ENCODE measurements around the gene STIM2.
"Not testable (repeated sequence)": the region's sequence is repeated elsewhere in the genome, so short reads cannot be mapped to it uniquely, and the experiment has no call there.

Gene STIM2

GRCh38 chr4:26860157-26860921 is at the start of gene STIM2:
STIM2 (plus strand) TSS chr4:26860841.
- Histone ChIP-seq H3K9ac (ENCODE audit: low read length) (peak within 1 kb of the TSS; percentile 60), H3K36me3 (ENCODE audit: insufficient read depth, low read length) (no peaks in the 10 kb centered on the region), H3K9me3 (ENCODE audit: low read length) (no peaks in the 10 kb centered on the region)

GRCh38 chr4:26811571-26811970 is 49.1 kb upstream of the STIM2 start:
- not testable (repeated sequence) for H3K9me3 ChIP-seq (ENCODE audit: low read length); H3K27me3 ChIP-seq (ENCODE audit: control insufficient read depth in 1 of 2, insufficient read depth in 2 of 2, low read length in 2 of 2); H3K4me1 ChIP-seq (ENCODE audit: insufficient read depth, low read length); H3K4me3 ChIP-seq (ENCODE audit: low read depth in 1 of 2, low read length in 2 of 2); H3K27ac ChIP-seq (ENCODE audit: low read depth, low read length); H3K36me3 ChIP-seq (ENCODE audit: insufficient read depth, low read length); H3K9ac ChIP-seq (ENCODE audit: low read length)

More at GRCh38 chr4:26860157-26860921, at the start of gene STIM2:
- H3K27ac ChIP-seq (ENCODE audit: low read depth, low read length), result peak within 1 kb of the TSS; percentile 85
- H3K27me3 ChIP-seq (ENCODE audit: control insufficient read depth in 1 of 2, insufficient read depth in 2 of 2, low read length in 2 of 2), result no peaks in the 10 kb centered on the region
- peaks cover 34% of the 10 kb centered on the region for H3K4me1 ChIP-seq (ENCODE audit: insufficient read depth, low read length)
- H3K4me3 ChIP-seq (ENCODE audit: low read depth in 1 of 2, low read length in 2 of 2), result peak within 1 kb of the TSS; percentile 88 to 91

GRCh38 chr4:26812049-26812714 is 48.5 kb upstream of the STIM2 start:
- no peaks in the 10 kb centered on the region for H3K9me3 ChIP-seq (ENCODE audit: low read length)
- H3K27me3 ChIP-seq (ENCODE audit: control insufficient read depth in 1 of 2, insufficient read depth in 2 of 2, low read length in 2 of 2), result no peaks in the 10 kb centered on the region
- H3K9ac ChIP-seq (ENCODE audit: low read length), result no peak overlapping the region
- H3K4me1 ChIP-seq (ENCODE audit: insufficient read depth, low read length), result no peaks in the 10 kb centered on the region
- H3K36me3 ChIP-seq (ENCODE audit: insufficient read depth, low read length), result no peaks in the 10 kb centered on the region
- H3K27ac ChIP-seq (ENCODE audit: low read depth, low read length), result no peak overlapping the region
- no peak overlapping the region for H3K4me3 ChIP-seq (ENCODE audit: low read depth in 1 of 2, low read length in 2 of 2)

GRCh38 chr4:26813698-26814097 is 46.9 kb upstream of the STIM2 start:
- Histone ChIP-seq H3K4me3 (ENCODE audit: low read depth in 1 of 2, low read length in 2 of 2) (no peak overlapping the region), H3K9me3 (ENCODE audit: low read length) (no peaks in the 10 kb centered on the region), H3K27me3 (ENCODE audit: control insufficient read depth in 1 of 2, insufficient read depth in 2 of 2, low read length in 2 of 2) (no peaks in the 10 kb centered on the region), H3K36me3 (ENCODE audit: insufficient read depth, low read length) (no peaks in the 10 kb centered on the region), H3K9ac (ENCODE audit: low read length) (no peak overlapping the region), H3K27ac (ENCODE audit: low read depth, low read length) (no peak overlapping the region), H3K4me1 (ENCODE audit: insufficient read depth, low read length) (no peaks in the 10 kb centered on the region)

GRCh38 chr4:26815199-26815598 is 45.4 kb upstream of the STIM2 start:
- Histone ChIP-seq H3K36me3 (ENCODE audit: insufficient read depth, low read length) (no peaks in the 10 kb centered on the region), H3K9me3 (ENCODE audit: low read length) (no peaks in the 10 kb centered on the region), H3K27me3 (ENCODE audit: control insufficient read depth in 1 of 2, insufficient read depth in 2 of 2, low read length in 2 of 2) (no peaks in the 10 kb centered on the region), H3K9ac (ENCODE audit: low read length) (no peak overlapping the region), H3K27ac (ENCODE audit: low read depth, low read length) (no peak overlapping the region), H3K4me1 (ENCODE audit: insufficient read depth, low read length) (no peaks in the 10 kb centered on the region), H3K4me3 (ENCODE audit: low read depth in 1 of 2, low read length in 2 of 2) (no peak overlapping the region)

GRCh38 chr4:26815706-26816105 is 44.9 kb upstream of the STIM2 start:
- Histone ChIP-seq H3K27me3 (ENCODE audit: control insufficient read depth in 1 of 2, insufficient read depth in 2 of 2, low read length in 2 of 2) (no peaks in the 10 kb centered on the region), H3K4me1 (ENCODE audit: insufficient read depth, low read length) (no peaks in the 10 kb centered on the region), H3K9ac (ENCODE audit: low read length) (no peak overlapping the region), H3K4me3 (ENCODE audit: low read depth in 1 of 2, low read length in 2 of 2) (no peak overlapping the region), H3K27ac (ENCODE audit: low read depth, low read length) (no peak overlapping the region), H3K9me3 (ENCODE audit: low read length) (no peaks in the 10 kb centered on the region), H3K36me3 (ENCODE audit: insufficient read depth, low read length) (no peaks in the 10 kb centered on the region)

- H3K27me3 ChIP-seq (ENCODE audit: control insufficient read depth in 1 of 2, insufficient read depth in 2 of 2, low read length in 2 of 2), result no peaks in the 10 kb centered on the region
- H3K9ac ChIP-seq (ENCODE audit: low read length), result no peak overlapping the region
- no peaks in the 10 kb centered on the region for H3K36me3 ChIP-seq (ENCODE audit: insufficient read depth, low read length)
- no peak overlapping the region for H3K27ac ChIP-seq (ENCODE audit: low read depth, low read length)
- H3K9me3 ChIP-seq (ENCODE audit: low read length), result no peaks in the 10 kb centered on the region
- H3K4me1 ChIP-seq (ENCODE audit: insufficient read depth, low read length), result no peaks in the 10 kb centered on the region
- no peak overlapping the region for H3K4me3 ChIP-seq (ENCODE audit: low read depth in 1 of 2, low read length in 2 of 2)
Observed at GRCh38 chr4:26819026-26819425, 41.6 kb upstream of the STIM2 start.

- H3K4me3 ChIP-seq (ENCODE audit: low read depth in 1 of 2, low read length in 2 of 2), result no peak overlapping the region
- no peaks in the 10 kb centered on the region for H3K4me1 ChIP-seq (ENCODE audit: insufficient read depth, low read length)
- no peaks in the 10 kb centered on the region for H3K9me3 ChIP-seq (ENCODE audit: low read length)
- no peak overlapping the region for H3K27ac ChIP-seq (ENCODE audit: low read depth, low read length)
- no peaks in the 10 kb centered on the region for H3K36me3 ChIP-seq (ENCODE audit: insufficient read depth, low read length)
- no peaks in the 10 kb centered on the region for H3K27me3 ChIP-seq (ENCODE audit: control insufficient read depth in 1 of 2, insufficient read depth in 2 of 2, low read length in 2 of 2)
- no peak overlapping the region for H3K9ac ChIP-seq (ENCODE audit: low read length)
Observed at GRCh38 chr4:26819478-26820095, 41.1 kb upstream of the STIM2 start.

- H3K36me3 ChIP-seq (ENCODE audit: insufficient read depth, low read length), result no peaks in the 10 kb centered on the region
- no peaks in the 10 kb centered on the region for H3K27me3 ChIP-seq (ENCODE audit: control insufficient read depth in 1 of 2, insufficient read depth in 2 of 2, low read length in 2 of 2)
- H3K9ac ChIP-seq (ENCODE audit: low read length), result no peak overlapping the region
- H3K4me1 ChIP-seq (ENCODE audit: insufficient read depth, low read length), result no peaks in the 10 kb centered on the region
- H3K9me3 ChIP-seq (ENCODE audit: low read length), result no peaks in the 10 kb centered on the region
- no peak overlapping the region for H3K27ac ChIP-seq (ENCODE audit: low read depth, low read length)
- H3K4me3 ChIP-seq (ENCODE audit: low read depth in 1 of 2, low read length in 2 of 2), result no peak overlapping the region
Observed at GRCh38 chr4:26820346-26820745, 40.3 kb upstream of the STIM2 start.

- Histone ChIP-seq H3K9me3 (ENCODE audit: low read length) (no peaks in the 10 kb centered on the region), H3K9ac (ENCODE audit: low read length) (no peak overlapping the region), H3K4me3 (ENCODE audit: low read depth in 1 of 2, low read length in 2 of 2) (no peak overlapping the region), H3K27ac (ENCODE audit: low read depth, low read length) (no peak overlapping the region), H3K36me3 (ENCODE audit: insufficient read depth, low read length) (no peaks in the 10 kb centered on the region), H3K27me3 (ENCODE audit: control insufficient read depth in 1 of 2, insufficient read depth in 2 of 2, low read length in 2 of 2) (no peaks in the 10 kb centered on the region), H3K4me1 (ENCODE audit: insufficient read depth, low read length) (no peaks in the 10 kb centered on the region)
Observed at GRCh38 chr4:26821031-26821430, 39.6 kb upstream of the STIM2 start.

- no peak overlapping the region for H3K9ac ChIP-seq (ENCODE audit: low read length)
- no peaks in the 10 kb centered on the region for H3K9me3 ChIP-seq (ENCODE audit: low read length)
- no peaks in the 10 kb centered on the region for H3K36me3 ChIP-seq (ENCODE audit: insufficient read depth, low read length)
- H3K4me3 ChIP-seq (ENCODE audit: low read depth in 1 of 2, low read length in 2 of 2), result no peak overlapping the region
- H3K27ac ChIP-seq (ENCODE audit: low read depth, low read length), result no peak overlapping the region
- no peaks in the 10 kb centered on the region for H3K4me1 ChIP-seq (ENCODE audit: insufficient read depth, low read length)
- no peaks in the 10 kb centered on the region for H3K27me3 ChIP-seq (ENCODE audit: control insufficient read depth in 1 of 2, insufficient read depth in 2 of 2, low read length in 2 of 2)
Observed at GRCh38 chr4:26821677-26822503, 38.8 kb upstream of the STIM2 start.

Measured in muscle layer of colon (tissue), 2 donors.